GM18873 (cell line): ENCODE measurements around the gene PDGFC.

Source experiments
- ATAC-seq: cut with Tn5 transposase; IDR thresholded peaks from one replicate; pipeline ENCODE4 v1.9.1; 2021; ENCODE audit warnings: mild to moderate bottlenecking, moderate library complexity, moderate number of reproducible peaks; ENCODE audit not compliant: unreplicated experiment, low FRiP score

The PDGFC gene

GRCh38 chr4:156971676-156972378 lies at the start of gene PDGFC:
PDGFC (minus strand) TSS chr4:156971799; CDS start chr4:156970903, 896 bp downstream.
- ATAC-seq, result no peak

GRCh38 chr4:157020882-157021281 lies 49.3 kb upstream of the PDGFC start:
- ATAC-seq, result no peak

DNA sequence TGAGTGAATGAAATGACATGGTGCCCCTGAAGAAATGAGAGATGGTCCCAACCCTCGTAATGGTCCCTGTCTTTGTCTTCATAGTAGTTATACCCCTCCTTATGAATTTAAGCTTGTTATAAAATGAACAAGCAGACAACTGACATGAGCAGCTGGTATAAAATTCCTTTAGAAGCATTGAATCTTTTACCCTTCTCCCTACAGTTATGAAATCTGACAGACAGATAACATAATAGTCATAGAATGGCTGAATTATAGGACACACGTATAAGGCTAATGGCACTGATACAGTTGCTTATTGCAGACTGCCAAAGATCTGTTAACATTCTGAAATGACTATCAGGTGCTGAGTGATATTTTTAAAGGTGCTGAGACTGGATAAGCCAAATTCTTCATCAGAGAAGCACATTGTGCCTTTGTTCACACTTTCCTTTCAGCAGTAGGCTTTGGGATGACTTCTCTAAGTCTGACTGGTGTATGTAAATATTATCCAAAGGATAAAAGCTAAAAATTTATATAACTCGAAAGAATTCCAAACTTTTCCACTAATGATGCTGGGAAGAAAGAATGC lies 47.4 kb upstream of the PDGFC start:
- no peak for ATAC-seq

DNA sequence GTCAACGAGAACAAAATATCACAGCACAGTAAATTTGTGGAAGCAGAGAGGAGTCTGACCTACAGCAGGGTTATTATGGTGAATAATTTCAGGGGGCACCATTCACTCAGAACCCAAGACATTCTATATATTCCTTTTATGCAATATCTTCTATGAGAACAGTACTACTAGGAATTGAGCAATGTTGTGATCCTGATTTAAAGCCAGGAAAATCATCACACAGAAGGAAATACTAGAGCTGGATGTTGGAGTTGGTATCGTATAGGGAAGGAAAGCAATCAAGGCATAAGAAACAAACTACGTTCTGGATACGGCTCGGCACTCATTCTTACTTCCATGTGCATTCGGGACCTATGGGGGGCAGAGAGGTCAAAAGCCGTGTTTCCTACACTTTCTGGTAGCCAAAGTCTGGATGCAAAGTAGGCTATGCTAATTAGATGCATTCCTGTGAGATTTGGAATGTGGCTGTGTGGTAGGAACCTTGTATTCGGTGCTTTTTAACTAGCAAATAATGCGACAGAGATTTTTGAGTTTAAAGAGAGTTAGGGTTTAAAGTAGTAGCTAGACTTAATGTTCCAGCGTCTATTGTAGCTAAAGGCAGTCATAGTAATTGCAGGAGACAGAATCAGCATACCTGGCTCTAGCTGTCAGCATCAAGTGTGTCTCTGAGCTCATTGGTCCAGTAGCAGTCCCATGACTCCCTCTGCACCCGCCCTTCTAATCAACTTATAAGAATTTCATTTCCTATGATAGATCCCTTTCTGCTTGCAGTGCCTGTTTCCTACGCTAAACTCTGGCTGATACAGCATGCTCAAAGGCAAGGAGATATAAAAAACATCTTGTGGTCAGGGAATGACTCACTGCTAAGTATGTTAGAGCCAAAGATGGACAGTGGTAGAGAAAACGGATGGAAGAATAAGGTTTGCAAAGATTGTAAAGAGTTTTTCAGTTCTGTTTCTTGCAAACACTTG lies 43.3 kb upstream of the PDGFC start:
- no peak for ATAC-seq

DNA sequence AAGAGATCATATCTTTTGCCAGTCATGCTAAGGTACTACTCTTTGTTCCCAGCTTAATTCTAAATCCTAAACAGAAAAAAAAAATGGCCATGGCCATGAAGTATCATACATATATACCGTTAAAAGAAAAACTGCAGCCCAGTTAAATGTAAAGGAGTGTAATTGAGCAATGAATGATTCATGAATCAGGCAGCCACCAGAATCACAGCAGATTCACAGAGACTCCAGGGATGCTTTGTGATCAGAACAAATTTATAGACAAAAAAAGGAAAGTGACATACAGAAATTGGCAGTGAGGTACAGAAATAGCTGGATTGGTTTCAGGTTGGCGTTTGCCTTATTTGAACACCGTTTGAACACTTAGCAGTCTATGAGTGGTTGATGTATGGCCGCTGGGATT lies 42.1 kb upstream of the PDGFC start:
- ATAC-seq, result no peak

DNA sequence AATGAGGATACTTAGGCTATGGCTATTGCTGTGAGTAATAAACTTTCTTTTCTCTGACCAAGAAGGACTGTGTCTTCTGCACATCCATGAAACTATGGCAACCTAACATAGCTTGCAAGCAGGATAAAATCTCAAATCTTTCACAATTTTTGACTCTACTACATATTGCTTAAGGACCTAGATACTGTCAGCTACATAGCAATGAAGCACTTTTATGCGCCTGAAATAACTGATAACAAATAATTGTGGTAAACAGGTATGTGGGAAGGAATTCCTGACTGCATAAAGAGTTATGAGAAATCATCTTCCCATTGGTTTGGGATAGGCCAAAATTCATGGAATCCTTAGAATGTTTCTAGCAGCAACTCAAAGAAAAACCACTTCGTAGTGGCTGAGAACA lies 41.2 kb upstream of the PDGFC start:
- ATAC-seq, result no peak

- no peak for ATAC-seq
These were observed 40.7 kb upstream of the PDGFC start for GRCh38 chr4:157012296-157012695.

- ATAC-seq, result no peak
These were observed 39.0 kb upstream of the PDGFC start for GRCh38 chr4:157010630-157011029.

GRCh38 chr4:157005831-157006230 lies 34.2 kb upstream of the PDGFC start:
- no peak for ATAC-seq

GRCh38 chr4:157005193-157005592 lies 33.6 kb upstream of the PDGFC start:
- no peak for ATAC-seq

GRCh38 chr4:157004279-157005161 lies 32.9 kb upstream of the PDGFC start:
- no peak for ATAC-seq

DNA sequence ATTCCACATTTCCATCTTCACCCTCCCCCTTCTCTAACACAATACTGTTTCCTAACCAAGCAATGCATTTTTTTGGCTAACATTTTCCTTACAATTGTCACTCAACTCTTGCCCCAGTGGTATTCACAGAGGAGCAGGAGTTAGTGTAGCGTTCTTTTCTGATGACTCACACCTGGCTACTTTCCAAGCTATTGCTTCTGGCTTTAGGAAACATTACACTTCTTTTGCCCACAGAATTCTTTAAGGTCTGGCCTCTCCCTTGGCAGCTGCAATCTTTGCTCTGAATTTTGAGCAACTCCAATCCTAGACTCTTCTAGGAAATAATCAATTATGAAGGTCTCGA lies 27.5 kb upstream of the PDGFC start:
- no peak for ATAC-seq

DNA sequence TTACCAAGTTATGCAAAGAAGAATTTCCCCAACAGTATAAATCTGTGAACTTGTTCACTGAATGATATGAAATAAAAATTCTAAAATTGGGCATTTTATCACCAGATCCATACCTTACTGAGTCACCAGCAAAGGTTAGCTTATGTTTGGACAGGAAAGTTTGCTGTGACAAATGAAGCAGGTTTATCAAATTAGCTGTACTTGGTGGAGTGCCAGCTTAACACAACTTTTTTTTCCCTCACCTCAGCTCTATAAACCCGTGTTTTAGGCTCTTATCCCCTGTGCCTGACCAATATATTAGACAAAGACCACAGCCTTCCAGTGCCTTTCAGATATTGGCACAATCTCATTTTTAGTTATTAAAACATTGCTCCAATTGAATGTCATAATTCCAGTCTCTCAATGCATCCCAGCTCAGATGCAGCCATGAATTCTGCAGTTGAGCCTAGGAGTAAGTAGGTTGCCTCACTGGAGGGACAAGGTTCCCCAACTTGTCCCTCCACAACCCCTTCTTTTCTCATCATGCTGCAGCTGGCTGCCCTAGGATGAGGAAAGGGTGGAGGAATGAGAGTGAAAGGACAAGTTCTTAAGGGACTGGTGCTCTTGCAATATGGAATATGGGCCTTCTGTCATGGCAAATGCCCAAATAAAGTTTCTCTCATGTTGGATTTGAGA lies 27.0 kb upstream of the PDGFC start:
- ATAC-seq, result no peak

DNA sequence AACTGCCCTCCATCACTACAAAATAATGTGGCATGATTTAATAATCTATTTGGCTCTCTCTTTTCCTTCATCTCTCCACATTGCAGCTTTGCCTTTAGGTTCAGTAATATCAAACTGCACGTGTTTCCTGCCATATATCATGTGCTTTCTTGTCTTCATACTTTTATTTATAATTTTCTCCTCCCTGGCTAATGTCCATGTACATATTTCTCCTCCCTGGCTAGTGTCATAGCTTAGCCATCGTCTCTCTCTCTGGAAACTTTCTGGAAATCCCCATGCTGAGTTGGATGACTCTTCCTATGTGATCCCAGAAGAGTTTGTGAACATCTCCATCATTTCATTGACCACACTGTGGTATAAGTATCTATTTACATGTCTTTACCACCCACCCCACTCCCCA lies 21.3 kb upstream of the PDGFC start:
- ATAC-seq, result no peak

DNA sequence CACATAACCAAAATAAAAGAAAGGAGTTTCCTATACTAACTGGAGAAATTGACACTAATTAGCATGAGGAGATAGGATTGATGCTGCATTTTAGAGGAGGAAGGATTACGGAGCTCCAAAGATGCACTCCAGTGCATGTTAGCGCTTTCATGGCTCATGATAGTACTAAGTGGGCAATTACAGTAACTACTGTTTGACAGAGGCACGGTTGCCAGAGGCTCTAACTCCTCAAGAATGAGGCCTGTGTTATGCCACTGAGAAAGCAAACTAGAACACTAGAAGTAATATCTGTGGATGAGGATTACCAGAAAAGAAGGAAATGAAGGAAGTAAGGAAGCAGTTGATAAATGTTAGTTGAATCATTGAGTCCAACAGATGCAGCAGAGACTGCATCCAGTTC lies 19.6 kb upstream of the PDGFC start:
- ATAC-seq, result no peak

- ATAC-seq, result no peak
These were observed 11.8 kb upstream of the PDGFC start for GRCh38 chr4:156983366-156983765.

DNA sequence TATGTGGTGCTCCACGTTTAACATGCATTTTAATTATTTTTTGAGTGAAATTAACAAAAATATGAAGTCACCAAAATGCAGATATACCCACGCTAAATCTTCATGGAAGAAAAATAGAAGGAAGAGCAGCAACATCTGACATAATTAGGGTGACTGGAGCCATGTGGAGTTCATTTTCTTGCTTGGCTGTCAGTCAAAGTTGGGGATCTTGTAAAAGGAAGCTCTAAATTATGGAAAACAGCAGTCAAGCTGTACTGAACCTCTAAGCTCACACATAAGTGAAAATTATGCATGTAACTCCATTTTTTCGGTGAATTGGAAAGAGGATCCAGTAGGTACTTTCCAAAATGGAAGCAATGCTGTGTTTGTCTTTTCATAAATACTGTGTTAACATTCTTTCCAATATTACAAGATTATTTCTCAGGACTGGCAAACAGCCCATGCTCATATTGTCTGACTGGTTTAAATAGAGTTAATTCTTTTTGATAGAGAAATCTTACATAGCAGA lies 9.7 kb upstream of the PDGFC start:
- no peak for ATAC-seq

DNA sequence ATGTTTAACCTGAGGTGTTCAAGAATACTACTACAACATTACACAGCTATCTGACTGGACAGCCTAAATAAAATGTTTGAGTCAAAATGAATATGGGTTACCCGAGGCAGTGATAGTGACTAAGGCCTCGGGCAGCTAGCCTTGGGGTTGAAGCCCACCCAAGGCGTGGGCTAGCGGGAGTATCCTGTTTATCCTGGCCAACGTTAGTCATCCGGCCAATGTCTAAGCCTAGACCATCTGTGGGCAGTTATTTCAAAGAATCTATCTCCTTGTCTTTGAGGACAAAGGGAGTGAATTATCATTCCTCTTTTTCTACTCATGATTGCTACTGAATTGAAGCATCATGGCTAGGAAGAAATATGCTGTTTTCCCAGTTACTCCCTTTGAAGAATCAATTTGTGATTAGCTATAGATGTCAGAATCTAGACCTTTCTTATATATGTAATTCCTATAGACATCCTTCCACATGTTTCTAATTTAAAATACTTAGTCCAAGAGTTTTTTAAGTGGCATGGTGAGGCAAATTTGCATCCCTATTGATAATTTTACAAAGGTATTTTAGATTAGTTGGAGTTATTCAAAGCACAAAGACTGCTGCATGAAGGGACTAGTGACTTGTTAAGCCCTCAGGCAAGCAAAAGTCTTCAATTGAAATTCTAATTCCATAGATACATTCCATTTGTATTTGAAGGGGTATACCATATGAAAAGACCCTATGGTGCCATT lies 6.0 kb upstream of the PDGFC start:
- no peak for ATAC-seq

GRCh38 chr4:156976147-156976546 lies 4.5 kb upstream of the PDGFC start:
- no peak for ATAC-seq
